ENCODE measurements around the gene GABARAP.

GABARAP gene

GRCh38 chr17:7222093-7222971 is 19.9 kb downstream of the GABARAP start:
- DNase-seq (ENCODE audit: low read depth) = no peak

DNA sequence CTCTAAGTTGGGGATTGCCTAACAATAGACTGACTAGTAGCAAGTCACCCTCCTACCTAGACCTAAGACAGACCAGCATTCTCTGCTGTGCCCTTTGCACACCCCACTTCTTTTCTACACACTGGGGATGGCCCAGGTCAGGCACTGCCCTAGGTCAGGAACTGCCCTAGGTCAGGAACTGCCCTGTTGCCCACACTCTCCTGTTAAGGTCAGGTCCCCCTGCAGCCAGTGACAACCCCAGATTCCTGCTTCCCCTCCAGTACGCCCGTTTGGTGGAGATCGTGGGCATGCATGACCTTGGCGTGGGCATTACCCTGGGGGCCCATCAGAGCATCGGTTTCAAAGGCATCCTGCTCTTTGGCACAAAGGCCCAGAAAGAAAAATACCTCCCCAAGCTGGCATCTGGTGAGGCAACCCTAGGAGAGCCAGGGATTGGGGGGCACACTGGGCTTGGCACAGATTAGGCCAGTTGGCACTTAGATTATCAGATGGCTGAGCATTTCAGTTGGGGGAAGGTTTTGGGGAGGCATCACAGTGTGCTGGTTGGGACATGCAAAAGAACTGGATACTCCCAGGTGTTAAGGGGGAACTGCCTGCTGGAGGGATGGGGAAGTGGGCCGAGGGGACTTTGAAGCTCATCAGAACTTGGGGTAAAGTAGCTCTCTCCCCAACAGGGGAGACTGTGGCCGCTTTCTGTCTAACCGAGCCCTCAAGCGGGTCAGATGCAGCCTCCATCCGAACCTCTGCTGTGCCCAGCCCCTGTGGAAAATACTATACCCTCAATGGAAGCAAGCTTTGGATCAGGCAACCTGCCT is 20.8 kb downstream of the GABARAP start:
- no peak for DNase-seq (ENCODE audit: low read depth)

GRCh38 chr17:7220593-7221277 is 21.5 kb downstream of the GABARAP start:
- DNase-seq (ENCODE audit: low read depth) = peak; percentile 43

- peak; percentile 60 for DNase-seq (ENCODE audit: low read depth)
Measured at GRCh38 chr17:7219812-7220592, 22.2 kb downstream of the GABARAP start, which contains the start of the genes ACADVL and DLG4. TSS of gene ACADVL (plus strand) at chr17:7219938. CDS start at chr17:7219985, 47 bp downstream. TSS of gene DLG4 (minus strand) at chr17:7219836.

GRCh38 chr17:7219229-7219811 is 22.9 kb downstream of the GABARAP start:
- no peak for DNase-seq (ENCODE audit: low read depth)

DNA sequence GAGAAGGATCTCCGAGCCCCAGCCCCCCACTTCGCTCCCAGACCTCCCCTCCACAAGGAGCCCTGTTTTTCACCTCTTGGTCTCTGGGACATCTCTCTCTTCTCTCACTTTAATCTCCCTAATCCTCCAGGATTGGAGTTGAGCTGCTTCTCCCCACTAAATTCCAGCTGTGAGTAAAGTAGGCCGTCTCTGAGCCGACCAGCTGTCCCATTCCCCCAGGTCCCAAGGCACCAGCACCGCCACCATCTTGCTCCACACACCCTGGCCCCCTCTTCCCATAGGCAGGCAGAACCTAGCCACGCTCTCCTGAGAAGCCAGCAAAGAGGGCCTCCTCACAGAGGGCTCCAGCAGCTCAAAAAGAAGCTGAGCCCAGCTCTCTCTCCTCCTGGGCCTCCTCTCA is 23.5 kb downstream of the GABARAP start:
- DNase-seq (ENCODE audit: low read depth) = no peak

GRCh38 chr17:7218166-7218565 is 24.1 kb downstream of the GABARAP start:
- DNase-seq (ENCODE audit: low read depth) = no peak

DNA sequence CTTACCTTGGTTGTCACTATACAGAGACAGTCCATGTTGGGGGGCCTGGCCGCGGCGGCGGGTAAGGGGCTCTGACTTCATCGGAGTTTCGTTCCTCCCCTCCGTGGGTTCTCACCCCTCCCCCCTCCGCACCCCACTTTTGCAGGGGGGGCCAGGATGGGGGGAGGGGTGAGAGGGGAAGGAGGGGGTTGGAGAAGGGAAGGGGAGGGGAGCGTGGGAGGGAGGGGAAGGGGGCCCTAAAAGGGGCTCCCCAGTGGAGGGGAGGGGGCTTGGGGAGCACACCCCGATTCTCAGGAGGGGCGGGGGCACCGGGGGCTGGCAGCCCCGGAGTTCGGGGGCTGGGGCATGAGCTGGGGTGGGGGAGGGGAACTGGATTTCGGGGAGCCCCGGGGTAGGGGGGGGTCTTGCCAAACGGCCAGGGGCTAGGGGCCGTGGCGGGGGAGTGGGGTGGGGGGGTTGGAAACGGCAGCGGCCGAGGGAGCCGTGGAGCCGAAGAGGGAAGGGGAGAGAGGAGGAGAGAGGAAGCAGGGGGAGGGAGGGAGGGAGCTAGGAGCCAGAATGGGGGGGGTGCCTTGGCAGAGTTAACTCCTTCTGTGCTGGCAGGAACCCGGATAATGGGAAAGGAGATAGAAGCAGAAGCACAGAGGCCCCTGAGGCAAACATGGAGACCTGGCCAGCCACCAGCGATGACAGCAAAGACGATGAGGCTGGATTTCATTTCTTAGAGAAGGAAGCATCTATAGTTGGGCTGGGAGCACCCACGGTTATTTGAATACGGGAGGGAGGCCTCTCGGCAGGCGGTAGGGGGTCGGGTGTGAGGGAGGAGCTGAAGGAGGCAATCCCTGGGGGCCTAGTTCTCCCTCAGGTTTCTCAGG is 24.9 kb downstream of the GABARAP start:
- DNase-seq (ENCODE audit: low read depth) = no peak

DNA sequence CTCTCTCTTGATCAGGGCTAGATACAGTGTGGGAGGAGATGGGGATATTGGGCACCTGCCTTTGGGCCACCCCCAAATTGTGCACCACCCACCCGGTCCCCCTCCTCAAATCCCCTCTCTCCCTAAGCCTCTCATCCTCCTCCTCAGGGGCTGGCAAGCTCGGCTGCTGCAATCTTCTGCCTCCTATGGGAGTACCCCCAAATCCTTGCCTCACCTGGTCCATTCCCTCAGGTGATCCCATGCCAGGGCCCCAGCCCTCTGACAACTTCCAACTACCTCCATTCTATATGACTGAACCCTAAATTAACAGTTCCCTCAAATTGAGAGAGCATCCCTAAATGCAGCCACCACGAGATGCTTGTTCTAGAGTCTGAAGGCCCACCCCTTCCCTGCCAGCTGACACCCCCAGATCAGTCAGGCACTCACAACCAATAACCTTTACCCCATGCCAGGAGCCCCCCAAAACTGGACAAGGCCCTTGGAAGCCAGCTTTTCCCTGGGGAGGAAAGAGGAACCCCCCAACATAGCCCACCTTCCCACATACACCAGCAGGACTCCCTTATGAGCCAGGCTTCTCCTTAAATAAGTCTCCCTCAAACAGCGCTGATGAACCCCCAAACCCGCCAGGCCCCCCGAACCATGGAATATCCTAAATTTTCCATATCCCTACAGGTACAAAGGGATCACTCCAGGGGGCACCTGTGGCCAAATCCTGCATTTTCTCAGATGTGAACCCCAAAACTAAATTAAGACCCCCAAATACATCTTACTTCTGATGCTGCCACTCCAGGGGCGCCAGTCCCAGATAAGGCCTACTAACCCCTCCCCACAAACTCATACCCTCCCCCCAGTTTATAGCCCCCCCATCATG is 25.8 kb downstream of the GABARAP start:
- no peak for DNase-seq (ENCODE audit: low read depth)

DNA sequence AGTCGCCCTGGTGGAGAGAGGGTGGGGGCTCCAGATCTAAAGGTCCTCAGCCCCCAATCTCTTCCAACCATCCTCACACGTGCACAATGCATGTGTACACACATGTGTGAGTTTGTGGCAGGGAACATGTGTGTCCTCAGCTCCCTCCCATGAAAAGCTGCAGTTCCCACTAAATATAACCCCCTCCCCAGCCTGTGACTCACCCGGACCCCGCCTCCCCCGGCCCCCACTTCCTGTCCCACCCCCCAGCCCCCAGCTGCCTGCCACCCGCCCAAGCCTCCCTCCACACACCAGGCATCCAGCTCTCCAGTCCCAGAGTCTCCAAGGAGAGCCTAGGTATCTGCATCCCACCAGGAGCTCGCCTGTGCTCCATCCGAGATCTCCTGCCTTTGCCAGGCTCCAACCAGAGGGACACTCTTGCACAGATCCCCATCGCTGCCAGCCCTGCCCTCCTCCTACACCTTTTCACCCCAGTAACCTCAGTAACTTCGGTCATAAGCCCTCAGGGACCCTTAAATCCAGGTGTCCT is 26.5 kb downstream of the GABARAP start:
- no peak for DNase-seq (ENCODE audit: low read depth)

GRCh38 chr17:7215136-7215638 is 27.1 kb downstream of the GABARAP start:
- DNase-seq (ENCODE audit: low read depth) = no peak

DNA sequence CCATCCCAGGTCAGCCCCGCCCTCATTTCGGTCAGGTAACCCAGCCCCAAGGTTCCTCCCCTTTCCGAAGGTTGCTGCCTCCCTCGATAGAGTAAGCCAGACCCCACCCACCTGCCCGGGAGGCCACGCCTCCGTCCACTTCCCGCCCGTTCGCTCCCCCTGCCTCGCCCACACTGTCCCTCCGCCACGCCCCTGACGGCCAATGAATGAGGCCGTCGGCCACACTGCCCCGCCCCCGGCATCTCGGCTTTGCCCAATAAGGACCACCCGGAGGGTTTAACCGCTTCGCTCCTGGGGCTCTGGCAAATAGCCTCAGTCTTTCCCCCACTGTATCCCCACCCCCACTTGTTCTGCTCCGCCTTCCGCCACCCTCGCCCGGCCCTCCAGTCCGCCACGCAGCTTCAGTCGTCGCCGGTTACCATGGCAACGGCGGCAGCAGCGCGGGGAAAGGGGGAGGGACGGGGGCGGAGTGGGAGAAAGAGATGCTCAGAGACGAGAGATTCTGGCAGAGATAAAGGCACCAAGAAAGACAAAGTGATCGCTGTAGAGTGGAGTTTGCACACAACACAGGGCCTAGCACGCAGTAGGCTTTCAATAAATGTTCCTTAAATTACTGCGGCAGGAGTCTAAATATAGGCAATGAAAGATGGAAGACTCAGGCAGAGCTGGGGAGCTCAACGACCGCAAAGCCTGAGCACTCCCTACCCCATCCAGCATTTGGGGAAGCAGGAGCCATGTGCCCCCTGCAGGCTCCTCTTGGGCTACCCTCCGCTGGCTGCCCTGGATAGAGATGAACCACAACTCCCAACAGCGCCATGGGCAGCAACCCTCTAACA is 27.7 kb downstream of the GABARAP start:
- peak; percentile 98 for DNase-seq (ENCODE audit: low read depth)

DNA sequence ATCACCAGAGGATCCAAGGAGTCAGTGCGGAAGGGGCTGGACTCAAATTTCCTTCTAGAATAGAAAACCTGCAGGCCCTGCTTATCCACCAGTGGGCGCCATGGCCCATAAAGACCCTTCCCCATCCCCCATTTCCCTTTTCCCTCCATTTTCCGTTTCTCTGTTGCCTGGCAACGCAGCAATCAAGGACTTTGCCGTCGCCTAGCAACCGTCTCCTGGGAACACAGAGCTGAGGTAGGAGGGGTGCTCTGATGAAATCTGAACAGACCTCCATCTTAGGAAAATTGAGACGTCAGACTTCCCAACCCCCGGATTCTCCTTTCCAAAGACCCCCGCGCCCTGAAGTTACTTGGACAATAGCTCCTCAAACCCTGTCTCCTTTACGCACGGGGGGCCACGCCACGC is 28.4 kb downstream of the GABARAP start:
- DNase-seq (ENCODE audit: low read depth) = peak; percentile 75

DNA sequence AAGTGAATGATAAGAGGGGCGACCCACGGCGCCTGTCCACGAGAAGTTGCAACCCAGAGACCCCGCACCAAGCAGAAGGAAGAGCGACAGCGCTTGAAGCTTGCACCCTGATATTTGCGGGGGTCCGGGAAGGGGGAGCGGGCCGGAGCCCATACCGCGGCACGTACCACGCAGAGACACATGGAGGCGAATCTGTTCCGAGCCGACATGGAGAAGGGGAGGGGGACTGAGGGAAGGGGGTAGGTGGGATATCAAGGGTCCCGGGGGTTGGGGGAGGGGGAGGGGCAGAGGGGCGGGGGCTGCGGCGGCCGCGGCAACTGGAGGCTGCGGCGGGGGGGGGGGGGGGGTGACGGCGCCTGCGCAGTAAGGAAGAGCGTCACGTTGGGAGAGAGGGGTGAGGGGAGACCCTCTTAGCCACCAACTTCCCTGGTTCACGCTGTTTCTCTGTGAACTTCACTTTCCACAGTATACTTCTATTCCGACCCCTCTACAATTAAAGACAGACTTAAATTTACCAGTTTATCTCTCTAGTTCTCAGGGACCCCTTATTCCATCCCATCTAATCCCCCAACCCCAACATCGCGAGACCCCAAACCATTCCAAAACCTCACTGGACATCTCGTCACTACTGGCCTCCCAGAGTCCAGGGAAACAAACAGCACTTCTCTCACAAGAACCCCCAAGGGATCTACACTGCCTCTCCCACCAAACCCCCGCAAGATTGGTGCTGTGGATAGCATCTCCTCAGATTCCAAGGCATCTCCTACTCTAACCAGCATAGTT is 30.6 kb downstream of the GABARAP start:
- DNase-seq (ENCODE audit: low read depth) = no peak

DNA sequence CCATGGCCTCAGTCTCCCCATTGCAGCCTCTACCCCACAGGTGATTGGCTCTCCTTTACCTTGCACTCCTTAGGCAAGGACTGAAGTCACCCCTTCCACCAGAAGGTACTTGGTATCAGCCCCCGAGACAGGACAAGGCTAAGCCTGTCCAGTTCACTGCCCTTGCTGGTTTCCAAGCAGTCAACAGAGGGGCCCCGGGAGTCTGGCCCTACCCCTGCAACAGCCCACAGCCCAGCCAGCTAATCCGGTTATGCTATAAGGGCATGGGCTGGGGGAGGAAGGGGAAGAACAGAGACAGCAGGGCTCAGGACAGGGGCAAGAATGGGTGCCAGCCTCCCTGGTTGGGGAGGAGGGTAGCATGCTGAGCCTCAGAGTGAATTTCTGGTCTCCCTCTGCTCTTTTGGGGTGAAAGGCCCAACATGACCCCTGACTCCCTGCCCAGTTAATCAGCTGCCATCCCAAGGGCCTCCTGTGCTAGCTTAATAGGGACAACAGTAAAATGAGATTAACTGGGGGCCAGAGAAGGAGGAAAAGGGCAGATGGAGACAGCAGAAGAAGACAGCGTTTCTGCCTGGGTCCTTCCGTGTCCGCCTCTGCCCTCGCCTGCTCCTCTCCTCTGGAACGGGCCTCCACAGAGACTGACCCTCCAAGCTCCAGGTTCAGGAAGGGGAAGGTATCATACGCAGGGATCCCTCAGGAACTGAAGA is 33.3 kb downstream of the GABARAP start:
- no peak for DNase-seq (ENCODE audit: low read depth)

DNA sequence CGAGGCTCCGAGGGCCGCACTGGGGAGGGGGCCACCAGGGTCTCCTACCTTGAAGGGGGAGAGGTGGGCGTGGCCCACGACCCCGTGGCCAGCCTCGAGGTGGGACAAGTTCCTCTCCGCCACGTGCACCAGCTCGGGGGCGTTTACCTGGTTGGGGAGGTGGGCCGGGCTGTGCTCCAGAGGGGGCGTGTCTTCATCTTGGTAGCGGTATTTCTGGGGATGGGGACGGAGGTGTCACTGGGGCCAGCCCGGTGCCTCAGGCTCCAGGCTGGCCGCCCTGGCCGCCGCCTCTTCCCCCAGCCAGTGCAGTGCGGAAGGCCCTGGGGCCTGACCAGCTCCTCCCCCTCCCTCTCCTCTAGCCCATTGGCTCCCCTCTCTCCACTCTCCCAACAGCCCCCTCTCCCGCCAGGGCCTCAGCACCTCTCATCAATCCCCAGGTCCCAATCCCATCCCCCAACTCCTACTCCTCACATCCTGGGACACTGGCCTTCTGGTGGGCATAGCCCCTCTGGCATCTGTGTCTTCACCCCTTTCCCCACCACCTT is 34.1 kb downstream of the GABARAP start:
- DNase-seq (ENCODE audit: low read depth) = no peak

Measured in T follicular helper cell (primary cell).